Suprapubic skin (tissue), 4 donors: ENCODE measurements around the gene CYP2W1. TPM values are rescaled to one million over a fixed set of nuclear protein-coding genes. Genes with fewer than 3 reads are reported as not detected.

Experiments
- DNase-seq, 2 donors: peaks; one replicate each; pipeline ENCODE4 v3.0.0-alpha.2; 2019; ENCODE audit warnings: low spot score in 2 of 2
- H3K27ac ChIP-seq: fragments of 200-600 bp; sonication (generic); one replicate; pipeline ENCODE4 v1.5.1; 2019
- H3K27me3 ChIP-seq: fragments of 200-600 bp; sonication (generic); one replicate; pipeline ENCODE4 v1.5.1; 2019
- H3K36me3 ChIP-seq: fragments of 200-600 bp; sonication (generic); one replicate; pipeline ENCODE4 v1.5.1; 2019
- H3K4me1 ChIP-seq: fragments of 200-600 bp; sonication (generic); one replicate; pipeline ENCODE4 v1.5.1; 2019
- H3K4me3 ChIP-seq: fragments of 200-600 bp; sonication (generic); one replicate; pipeline ENCODE4 v1.5.1; 2019; ENCODE audit warnings: mild to moderate bottlenecking
- H3K9me3 ChIP-seq: fragments of 200-600 bp; sonication (generic); one replicate; pipeline ENCODE4 v1.5.1; 2019
- EP300 ChIP-seq: sonication (generic); formaldehyde crosslinking; IDR thresholded peaks from one replicate; pipeline ENCODE4 v1.6.1; 2017; ENCODE audit warnings: antibody characterized with exemption
- POLR2A ChIP-seq, 2 donors: fragments of 450-650 bp; IDR thresholded peaks; one replicate each; pipeline ENCODE4 v1.6.1; 2017; ENCODE audit warnings: antibody characterized with exemption in 2 of 2, mild to moderate bottlenecking in 2 of 2, moderate library complexity in 2 of 2
- POLR2AphosphoS5 ChIP-seq, 3 donors: sonication (generic); formaldehyde crosslinking; IDR thresholded peaks; one replicate each; pipeline ENCODE4 v1.6.1; 2017; ENCODE audit warnings: antibody characterized with exemption in 3 of 3
- WGBS: methylation state at CpG from one replicate; pipeline ENCODE4 v1.1.5; 2018; 5-methylcytosine and 5-hydroxymethylcytosine counted together
- total RNA-seq, 4 donors: library from RNA; depleted of rRNA; stranded (reverse); fragments of >200 nt; gene quantifications; one replicate each; pipeline ENCODE4 v1.1.0, GENCODE V29; 2016
- TF ChIP-seq, protein P1 (sequence below), 2 donors: fragments of 200-600 bp in 1 of 2; fragments of 450-650 bp in 1 of 2; sonication (generic) in 1 of 2; IDR thresholded peaks; one replicate each; pipeline ENCODE4 v1.5.1; 2016 to 2019; ENCODE audit warnings: antibody characterized with exemption in 2 of 2, mild to moderate bottlenecking in 1 of 2, moderate library complexity in 1 of 2

Gene CYP2W1
- total RNA-seq, 4 donors from 2014 or later, result 13.3 to 20.8 (median 15.4) TPM

GRCh38 chr7:970744-971143, 12.2 kb upstream of the CYP2W1 start:
- WGBS, result 88% methylated on average over 6 of the region's 6 CpGs
- no peak overlapping the region for H3K4me3 ChIP-seq
- TF ChIP-seq EP300 (no peak), POLR2AphosphoS5 (IDR thresholded peaks at IDR 0.05) (no peak), POLR2A (IDR thresholded peaks at IDR 0.05) (no peak)
- TF ChIP-seq, protein P1, sequence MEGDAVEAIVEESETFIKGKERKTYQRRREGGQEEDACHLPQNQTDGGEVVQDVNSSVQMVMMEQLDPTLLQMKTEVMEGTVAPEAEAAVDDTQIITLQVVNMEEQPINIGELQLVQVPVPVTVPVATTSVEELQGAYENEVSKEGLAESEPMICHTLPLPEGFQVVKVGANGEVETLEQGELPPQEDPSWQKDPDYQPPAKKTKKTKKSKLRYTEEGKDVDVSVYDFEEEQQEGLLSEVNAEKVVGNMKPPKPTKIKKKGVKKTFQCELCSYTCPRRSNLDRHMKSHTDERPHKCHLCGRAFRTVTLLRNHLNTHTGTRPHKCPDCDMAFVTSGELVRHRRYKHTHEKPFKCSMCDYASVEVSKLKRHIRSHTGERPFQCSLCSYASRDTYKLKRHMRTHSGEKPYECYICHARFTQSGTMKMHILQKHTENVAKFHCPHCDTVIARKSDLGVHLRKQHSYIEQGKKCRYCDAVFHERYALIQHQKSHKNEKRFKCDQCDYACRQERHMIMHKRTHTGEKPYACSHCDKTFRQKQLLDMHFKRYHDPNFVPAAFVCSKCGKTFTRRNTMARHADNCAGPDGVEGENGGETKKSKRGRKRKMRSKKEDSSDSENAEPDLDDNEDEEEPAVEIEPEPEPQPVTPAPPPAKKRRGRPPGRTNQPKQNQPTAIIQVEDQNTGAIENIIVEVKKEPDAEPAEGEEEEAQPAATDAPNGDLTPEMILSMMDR (IDR thresholded peaks at IDR 0.05), result no peak
- no peak for DNase-seq
- H3K36me3 ChIP-seq, result peaks cover 62% of the 10 kb centered on the region
- no peaks in the 10 kb centered on the region for H3K27me3 ChIP-seq
- no peak overlapping the region for H3K27ac ChIP-seq
- no peaks in the 10 kb centered on the region for H3K9me3 ChIP-seq
- H3K4me1 ChIP-seq, result peaks cover 34% of the 10 kb centered on the region

DNA sequence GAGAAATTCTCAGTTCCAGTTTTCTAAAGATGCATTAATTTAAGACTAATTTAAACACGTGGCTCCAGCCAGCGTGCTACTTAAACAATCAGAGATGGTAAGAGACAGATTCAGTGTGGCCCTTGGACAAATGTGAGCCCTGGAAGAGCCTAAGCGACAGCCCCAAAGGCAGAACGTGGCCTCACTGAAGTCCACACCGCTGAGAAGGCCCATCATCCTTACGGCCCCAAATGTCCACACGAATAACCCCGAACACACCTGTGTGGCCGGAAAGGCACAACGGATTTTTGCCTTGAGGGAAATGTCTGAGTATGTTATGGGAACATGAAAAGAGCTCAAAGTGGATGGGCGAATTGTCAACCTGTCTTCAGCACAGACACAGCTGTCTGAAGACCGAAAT, 10.9 kb upstream of the CYP2W1 start:
- no peak for DNase-seq
- WGBS, result 88% methylated on average over 12 of the region's 12 CpGs
- Histone ChIP-seq H3K27me3 (no peaks in the 10 kb centered on the region), H3K36me3 (peaks cover 56% of the 10 kb centered on the region), H3K4me1 (peaks cover 40% of the 10 kb centered on the region), H3K27ac (no peak overlapping the region), H3K4me3 (no peak overlapping the region), H3K9me3 (no peaks in the 10 kb centered on the region)
- TF ChIP-seq, protein P1 (IDR thresholded peaks at IDR 0.05), result no peak
- TF ChIP-seq POLR2AphosphoS5 (IDR thresholded peaks at IDR 0.05), result no peak
- no peak for TF ChIP-seq EP300
- no peak for TF ChIP-seq POLR2A (IDR thresholded peaks at IDR 0.05)

GRCh38 chr7:972676-973309, 10.2 kb upstream of the CYP2W1 start:
- 77% methylated on average over 10 of the region's 10 CpGs for WGBS
- no peak overlapping the region for H3K27ac ChIP-seq
- no peaks in the 10 kb centered on the region for H3K27me3 ChIP-seq
- no peaks in the 10 kb centered on the region for H3K9me3 ChIP-seq
- DNase-seq, result no peak
- H3K4me1 ChIP-seq, result peaks cover 46% of the 10 kb centered on the region
- peaks cover 49% of the 10 kb centered on the region for H3K36me3 ChIP-seq
- TF ChIP-seq, protein P1 (IDR thresholded peaks at IDR 0.05), result no peak
- no peak for TF ChIP-seq POLR2A (IDR thresholded peaks at IDR 0.05)
- TF ChIP-seq POLR2AphosphoS5 (IDR thresholded peaks at IDR 0.05), result no peak
- TF ChIP-seq EP300, result no peak
- H3K4me3 ChIP-seq, result no peak overlapping the region

GRCh38 chr7:973312-973711, 9.7 kb upstream of the CYP2W1 start:
- peak overlapping the region; percentile 99 for H3K4me3 ChIP-seq
- 85% methylated on average over 8 of the region's 9 CpGs for WGBS

DNA sequence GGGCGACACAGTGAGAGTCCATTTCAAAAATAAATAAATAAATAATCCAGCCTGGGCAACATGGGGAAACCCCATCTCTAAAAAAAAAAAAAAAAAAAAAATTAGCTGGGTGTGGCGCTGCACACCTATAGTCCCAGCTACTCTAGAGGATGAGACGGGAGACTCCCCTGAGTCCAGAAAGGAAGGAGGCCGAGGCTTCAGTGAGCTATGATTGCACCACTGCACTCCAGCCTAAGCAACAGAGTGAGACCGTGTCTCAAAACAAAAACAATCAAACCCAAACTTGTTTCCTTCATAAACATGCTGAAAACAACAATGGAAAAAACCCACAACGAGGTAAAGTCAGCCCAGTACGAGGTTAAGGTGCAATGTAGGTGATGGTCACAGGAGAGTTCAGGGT, 8.8 kb upstream of the CYP2W1 start:
- Histone ChIP-seq H3K27ac (no peak overlapping the region), H3K27me3 (no peaks in the 10 kb centered on the region), H3K4me1 (peaks cover 46% of the 10 kb centered on the region), H3K36me3 (peaks cover 35% of the 10 kb centered on the region), H3K9me3 (no peaks in the 10 kb centered on the region), H3K4me3 (peak overlapping the region; percentile 99)
- WGBS, result 12% methylated on average over 7 of the region's 7 CpGs
- DNase-seq, result no peak
- TF ChIP-seq POLR2A (IDR thresholded peaks at IDR 0.05) (no peak), POLR2AphosphoS5 (IDR thresholded peaks at IDR 0.05) (no peak)
- TF ChIP-seq, protein P1 (IDR thresholded peaks at IDR 0.05), result no peak

More at GRCh38 chr7:973312-973711, 9.7 kb upstream of the CYP2W1 start:
- H3K9me3 ChIP-seq, result no peaks in the 10 kb centered on the region
- H3K4me1 ChIP-seq, result peaks cover 46% of the 10 kb centered on the region
- DNase-seq, result no peak
- H3K36me3 ChIP-seq, result peaks cover 44% of the 10 kb centered on the region
- TF ChIP-seq POLR2AphosphoS5 (IDR thresholded peaks at IDR 0.05) (no peak), POLR2A (IDR thresholded peaks at IDR 0.05) (no peak), EP300 (no peak)
- TF ChIP-seq, protein P1 (IDR thresholded peaks at IDR 0.05), result no peak
- H3K27ac ChIP-seq, result no peak overlapping the region
- no peaks in the 10 kb centered on the region for H3K27me3 ChIP-seq
